Measurements from ENCODE around the gene TRDN.

DNA sequence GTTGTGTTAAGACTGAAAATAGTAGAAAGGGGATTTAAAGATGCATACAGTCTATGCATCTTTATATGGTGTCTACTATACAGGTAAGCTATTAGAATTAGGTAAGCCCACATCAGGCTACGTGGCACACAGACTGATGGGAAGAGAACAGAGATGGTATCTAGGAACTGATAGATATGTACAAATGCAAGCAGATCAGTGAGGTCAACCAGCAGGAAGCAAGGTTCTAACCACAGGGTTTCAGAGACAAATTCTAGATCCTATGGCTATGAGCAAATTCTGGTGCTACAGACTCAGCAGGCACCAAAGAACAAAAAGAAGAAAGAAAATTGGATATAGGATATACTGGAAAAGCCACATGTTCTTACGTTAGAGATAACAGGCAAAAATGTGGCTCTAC lies 110.6 kb downstream of the TRDN start:
- TF ChIP-seq, protein P1, sequence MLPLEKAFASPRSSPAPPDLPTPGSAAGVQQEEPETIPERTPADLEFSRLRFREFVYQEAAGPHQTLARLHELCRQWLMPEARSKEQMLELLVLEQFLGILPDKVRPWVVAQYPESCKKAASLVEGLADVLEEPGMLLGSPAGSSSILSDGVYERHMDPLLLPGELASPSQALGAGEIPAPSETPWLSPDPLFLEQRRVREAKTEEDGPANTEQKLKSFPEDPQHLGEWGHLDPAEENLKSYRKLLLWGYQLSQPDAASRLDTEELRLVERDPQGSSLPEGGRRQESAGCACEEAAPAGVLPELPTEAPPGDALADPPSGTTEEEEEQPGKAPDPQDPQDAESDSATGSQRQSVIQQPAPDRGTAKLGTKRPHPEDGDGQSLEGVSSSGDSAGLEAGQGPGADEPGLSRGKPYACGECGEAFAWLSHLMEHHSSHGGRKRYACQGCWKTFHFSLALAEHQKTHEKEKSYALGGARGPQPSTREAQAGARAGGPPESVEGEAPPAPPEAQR (CRISPR knock-in tag; IDR thresholded peaks at IDR 0.05): no peak
- TF ChIP-seq, protein P2, sequence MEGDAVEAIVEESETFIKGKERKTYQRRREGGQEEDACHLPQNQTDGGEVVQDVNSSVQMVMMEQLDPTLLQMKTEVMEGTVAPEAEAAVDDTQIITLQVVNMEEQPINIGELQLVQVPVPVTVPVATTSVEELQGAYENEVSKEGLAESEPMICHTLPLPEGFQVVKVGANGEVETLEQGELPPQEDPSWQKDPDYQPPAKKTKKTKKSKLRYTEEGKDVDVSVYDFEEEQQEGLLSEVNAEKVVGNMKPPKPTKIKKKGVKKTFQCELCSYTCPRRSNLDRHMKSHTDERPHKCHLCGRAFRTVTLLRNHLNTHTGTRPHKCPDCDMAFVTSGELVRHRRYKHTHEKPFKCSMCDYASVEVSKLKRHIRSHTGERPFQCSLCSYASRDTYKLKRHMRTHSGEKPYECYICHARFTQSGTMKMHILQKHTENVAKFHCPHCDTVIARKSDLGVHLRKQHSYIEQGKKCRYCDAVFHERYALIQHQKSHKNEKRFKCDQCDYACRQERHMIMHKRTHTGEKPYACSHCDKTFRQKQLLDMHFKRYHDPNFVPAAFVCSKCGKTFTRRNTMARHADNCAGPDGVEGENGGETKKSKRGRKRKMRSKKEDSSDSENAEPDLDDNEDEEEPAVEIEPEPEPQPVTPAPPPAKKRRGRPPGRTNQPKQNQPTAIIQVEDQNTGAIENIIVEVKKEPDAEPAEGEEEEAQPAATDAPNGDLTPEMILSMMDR (IDR thresholded peaks at IDR 0.05): no peak
- TF ChIP-seq RORB (CRISPR knock-in tag; IDR thresholded peaks at IDR 0.05) (no peak), ATF1 (CRISPR knock-in tag; IDR thresholded peaks at IDR 0.05) (no peak), TEAD4 (CRISPR knock-in tag; IDR thresholded peaks at IDR 0.05) (no peak), NR2C2 (CRISPR knock-in tag; IDR thresholded peaks at IDR 0.05) (no peak), FOXK1 (CRISPR knock-in tag; IDR thresholded peaks at IDR 0.05) (no peak)
- TF ChIP-seq, protein P3, sequence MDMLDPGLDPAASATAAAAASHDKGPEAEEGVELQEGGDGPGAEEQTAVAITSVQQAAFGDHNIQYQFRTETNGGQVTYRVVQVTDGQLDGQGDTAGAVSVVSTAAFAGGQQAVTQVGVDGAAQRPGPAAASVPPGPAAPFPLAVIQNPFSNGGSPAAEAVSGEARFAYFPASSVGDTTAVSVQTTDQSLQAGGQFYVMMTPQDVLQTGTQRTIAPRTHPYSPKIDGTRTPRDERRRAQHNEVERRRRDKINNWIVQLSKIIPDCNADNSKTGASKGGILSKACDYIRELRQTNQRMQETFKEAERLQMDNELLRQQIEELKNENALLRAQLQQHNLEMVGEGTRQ (CRISPR knock-in tag; IDR thresholded peaks at IDR 0.05): no peak
- TF ChIP-seq, protein P4, sequence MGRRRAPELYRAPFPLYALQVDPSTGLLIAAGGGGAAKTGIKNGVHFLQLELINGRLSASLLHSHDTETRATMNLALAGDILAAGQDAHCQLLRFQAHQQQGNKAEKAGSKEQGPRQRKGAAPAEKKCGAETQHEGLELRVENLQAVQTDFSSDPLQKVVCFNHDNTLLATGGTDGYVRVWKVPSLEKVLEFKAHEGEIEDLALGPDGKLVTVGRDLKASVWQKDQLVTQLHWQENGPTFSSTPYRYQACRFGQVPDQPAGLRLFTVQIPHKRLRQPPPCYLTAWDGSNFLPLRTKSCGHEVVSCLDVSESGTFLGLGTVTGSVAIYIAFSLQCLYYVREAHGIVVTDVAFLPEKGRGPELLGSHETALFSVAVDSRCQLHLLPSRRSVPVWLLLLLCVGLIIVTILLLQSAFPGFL (CRISPR knock-in tag; IDR thresholded peaks at IDR 0.05; ENCODE audit: borderline replicate concordance): no peak
